HG02852 (cell line): ENCODE results near the gene C11orf91.
"Not testable (repeated sequence)": the region's sequence is repeated elsewhere in the genome, so short reads cannot be mapped to it uniquely, and the experiment has no call there.

ENCODE experiments used
- ATAC-seq: cut with Tn5 transposase; IDR thresholded peaks from one replicate; pipeline ENCODE4 v1.9.1; 2021; ENCODE audit warnings: mild to moderate bottlenecking, moderate library complexity; ENCODE audit not compliant: unreplicated experiment

The C11orf91 gene

DNA sequence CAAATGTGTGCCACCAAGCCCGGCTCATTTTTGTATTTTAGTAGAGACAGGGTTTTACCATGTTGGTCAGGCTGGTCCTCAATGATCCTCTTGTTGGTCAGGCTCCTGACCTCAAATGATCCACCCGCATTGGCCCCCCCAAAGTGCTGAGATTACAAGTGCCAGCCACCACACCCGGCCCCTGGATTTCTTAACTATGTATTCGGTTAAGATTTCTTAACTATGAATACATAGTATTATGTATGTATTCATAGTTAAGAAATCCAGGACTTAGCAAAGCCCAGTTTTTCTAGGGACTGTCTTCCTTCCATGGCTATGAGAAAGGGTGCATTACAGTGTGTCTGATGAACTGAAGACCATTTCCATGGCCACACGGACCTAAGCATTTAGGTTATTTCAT, 1.7 kb downstream of the C11orf91 start:
- no peak for ATAC-seq

DNA sequence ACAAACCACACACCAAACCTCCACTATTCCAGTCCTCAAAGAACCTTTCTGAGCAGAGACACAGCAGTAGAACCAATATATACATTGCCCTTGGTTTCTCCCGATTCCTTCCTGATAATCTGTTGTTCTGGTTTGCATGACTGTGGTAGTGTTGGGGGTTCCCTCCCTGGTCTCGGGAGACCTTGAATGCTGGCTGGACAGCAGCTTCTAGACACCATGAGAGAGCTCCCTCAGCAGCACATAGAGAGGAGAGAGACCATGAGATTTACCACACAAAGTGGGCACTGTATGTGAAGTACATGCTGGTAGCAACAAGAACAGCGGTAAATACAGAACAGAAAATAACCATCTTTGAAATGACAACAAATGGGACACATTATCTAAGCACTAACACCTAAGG, 2.6 kb downstream of the C11orf91 start:
- ATAC-seq: no peak

GRCh38 chr11:33696931-33697638, 3.5 kb downstream of the C11orf91 start:
- ATAC-seq: no peak

GRCh38 chr11:33696411-33696810, 4.2 kb downstream of the C11orf91 start:
- no peak for ATAC-seq

- no peak for ATAC-seq
These were observed 5.5 kb downstream of the C11orf91 start for GRCh38 chr11:33695051-33695566.

GRCh38 chr11:33694346-33695050, 6.1 kb downstream of the C11orf91 start:
- ATAC-seq: no peak

DNA sequence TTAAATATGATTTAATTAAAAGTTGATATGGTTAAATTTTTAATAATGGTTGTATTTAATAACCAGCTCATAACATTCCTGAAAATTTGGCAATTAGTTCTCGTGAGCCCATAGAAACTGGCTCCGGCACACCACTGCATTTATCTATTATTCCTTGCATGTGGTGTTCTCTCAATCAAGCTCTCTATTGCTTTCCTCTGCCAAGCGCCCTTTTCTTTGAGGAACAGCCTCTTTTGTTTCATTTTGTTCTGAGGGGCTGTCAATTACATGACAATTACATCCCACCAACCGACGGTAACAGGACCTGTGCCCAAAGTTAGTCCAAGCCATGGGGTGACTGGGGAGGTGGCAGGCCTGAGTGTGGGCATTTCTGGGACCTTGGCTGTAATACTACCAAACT, 8.1 kb downstream of the C11orf91 start:
- ATAC-seq: no peak

DNA sequence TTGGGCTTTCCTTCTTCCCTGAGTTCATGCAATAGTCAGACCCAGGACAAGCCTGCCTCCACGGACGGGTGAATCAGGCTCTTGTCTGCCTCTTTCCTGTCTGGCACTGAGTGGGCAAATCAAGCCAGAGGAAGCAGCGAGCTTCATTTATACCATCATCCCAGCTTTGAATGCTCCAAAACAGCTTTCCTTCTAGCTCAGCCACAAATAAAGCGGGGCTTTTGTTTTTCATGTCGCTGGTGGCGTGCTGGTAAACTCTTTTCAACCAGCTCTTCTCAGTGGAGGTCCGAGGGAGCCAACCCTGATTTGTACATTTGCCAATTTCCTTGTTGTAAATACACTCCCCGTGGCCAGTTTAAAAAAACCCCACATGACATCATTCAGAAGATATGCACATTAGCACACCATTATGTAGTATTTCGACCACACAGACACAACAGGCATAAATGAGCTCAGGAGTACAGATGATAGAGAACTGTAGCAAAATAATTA, 8.6 kb downstream of the C11orf91 start:
- ATAC-seq: no peak

DNA sequence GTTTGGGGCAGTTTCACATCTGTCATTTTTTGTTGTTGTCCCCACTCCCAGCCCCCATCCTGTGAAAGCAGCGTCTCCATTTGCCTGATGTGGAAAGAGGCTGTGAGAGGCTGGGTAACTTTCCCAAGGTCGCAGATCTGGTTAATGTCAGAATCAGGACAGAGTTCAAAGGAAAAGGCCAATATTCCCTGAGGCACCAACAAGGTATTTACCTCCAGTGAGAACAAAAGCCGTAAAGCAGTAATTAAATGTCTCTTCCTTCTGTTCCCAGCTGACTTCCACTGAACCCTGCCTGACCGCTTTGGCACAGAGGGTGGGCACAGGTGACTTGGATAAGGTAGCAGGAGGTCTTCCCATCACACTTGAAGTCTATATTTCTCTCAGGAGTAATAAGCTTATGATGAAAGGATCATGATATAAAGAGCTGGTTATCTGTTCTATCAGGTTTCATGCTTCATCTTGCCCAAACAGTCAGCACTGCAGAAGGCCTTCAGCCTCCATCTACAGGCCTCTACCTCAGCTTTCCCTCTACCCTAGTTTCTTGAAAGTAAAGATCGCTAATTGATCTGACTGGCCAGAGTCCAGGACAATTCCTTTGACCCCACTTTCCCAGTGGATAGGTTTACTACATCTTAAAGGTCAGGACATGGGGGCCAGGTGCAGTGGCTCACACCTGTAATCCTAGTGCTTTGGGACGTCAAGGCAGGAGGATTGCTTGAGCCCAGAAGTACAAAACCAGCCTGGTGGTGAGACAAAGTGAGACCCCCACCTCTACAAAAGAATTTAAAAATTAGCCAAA, 9.4 kb downstream of the C11orf91 start:
- ATAC-seq: no peak

DNA sequence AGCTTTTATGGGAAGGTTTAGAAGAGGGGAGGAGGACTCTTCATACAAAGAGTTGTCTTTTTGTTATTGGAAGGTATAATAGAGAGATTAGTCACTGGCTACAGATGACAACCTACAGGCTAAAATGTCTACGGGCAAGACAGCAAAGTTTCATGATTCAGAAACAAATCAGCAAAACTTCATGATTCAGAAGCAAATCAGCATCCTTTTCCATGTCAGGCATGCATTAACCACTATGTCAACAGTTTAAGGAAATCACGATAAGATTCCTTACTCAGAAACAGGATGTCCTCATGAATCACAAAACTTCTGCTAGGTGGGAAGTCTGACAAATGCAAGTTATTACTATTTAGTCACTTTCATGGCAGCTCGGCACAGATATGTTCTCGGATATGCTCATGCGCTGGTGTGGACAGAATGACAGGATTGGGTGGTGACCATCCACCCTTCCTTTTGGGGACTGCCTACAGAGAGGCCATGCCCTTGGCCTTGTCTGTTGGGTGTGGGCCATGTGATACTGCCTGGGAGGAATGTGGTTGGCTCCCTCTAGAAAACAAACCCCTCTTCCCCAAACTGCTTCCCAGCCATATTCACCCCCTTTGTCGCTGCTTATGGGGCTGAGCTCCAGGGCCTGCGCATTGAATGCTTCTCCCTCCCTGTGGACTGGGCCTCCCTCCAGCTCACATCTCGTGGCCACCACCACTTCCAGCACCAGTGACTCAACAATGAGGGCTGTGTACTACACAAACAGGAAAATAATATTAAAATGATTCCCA, 10.1 kb downstream of the C11orf91 start:
- no peak for ATAC-seq

- ATAC-seq: no peak
These were observed 11.1 kb downstream of the C11orf91 start for GRCh38 chr11:33689501-33689900.

GRCh38 chr11:33689085-33689484, 11.5 kb downstream of the C11orf91 start:
- no peak for ATAC-seq

DNA sequence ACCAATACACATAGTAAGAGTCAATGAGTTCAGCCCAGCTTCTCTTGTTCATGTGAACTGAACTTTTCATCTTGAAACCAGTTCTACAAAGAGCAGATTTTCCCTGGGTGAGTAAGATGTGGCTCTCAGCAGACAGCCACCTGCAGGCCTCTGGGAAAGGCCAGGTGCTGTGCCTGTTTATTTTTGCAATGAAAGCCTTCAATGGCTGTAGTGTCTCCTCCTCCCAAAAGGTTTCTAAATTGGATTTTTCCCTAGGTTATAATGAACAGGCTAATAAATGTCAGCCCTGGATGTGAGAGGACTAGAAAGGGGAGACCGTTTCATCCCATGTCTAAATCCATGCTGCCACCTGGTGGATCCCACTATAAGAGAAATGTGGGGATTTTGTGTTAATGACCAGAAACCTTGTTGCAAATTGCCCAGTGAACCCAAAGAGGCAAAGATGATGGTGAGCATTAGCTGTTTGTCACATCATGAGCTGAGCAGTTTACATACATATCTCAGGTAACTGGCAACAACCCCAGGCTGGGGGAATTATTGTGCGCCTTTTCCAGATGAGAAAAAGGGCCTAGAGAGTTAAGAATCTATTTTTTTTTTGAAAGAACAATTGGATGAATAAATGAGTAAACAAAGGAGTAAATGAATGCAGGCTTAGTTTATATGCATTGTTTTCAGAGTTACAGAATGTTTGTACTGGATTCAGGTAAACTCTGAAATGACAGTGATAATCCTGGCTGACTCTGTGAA, 12.7 kb downstream of the C11orf91 start:
- peak; percentile 81 for ATAC-seq

- no peak for ATAC-seq
These were observed 15.5 kb downstream of the C11orf91 start for GRCh38 chr11:33685082-33685481.

DNA sequence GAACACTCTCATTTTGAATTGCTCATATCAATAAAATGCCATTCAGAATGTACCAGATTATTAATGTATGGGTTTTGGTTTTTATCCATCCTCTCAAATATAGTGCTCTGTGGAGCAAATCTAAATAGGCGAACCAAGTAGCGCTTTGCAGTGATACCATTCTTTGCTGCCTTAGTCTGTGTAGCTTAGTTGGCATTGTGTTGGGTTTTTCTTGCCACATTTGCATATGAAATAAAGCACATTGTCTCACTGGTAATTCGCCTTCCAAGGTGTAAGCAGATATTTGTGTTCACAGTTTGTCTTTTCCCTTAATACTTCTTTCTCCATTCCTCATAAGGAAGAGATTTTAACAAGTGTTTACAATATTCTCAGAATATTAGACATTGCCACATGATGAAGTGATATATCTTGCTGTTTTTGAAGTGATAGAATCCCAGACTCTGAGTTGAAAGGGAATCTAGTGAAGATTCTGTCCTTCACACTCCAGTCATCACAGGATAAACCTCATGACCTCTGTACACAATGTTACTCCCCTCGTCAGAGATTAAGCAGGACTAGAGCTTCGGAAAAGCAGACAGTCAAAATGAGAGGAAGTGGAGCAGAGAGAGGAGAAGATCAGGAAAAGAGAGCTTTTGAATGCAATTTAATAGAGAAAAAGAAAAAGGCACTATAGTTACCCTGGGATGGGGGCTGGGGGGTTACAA, 16.5 kb downstream of the C11orf91 start:
- no peak for ATAC-seq

DNA sequence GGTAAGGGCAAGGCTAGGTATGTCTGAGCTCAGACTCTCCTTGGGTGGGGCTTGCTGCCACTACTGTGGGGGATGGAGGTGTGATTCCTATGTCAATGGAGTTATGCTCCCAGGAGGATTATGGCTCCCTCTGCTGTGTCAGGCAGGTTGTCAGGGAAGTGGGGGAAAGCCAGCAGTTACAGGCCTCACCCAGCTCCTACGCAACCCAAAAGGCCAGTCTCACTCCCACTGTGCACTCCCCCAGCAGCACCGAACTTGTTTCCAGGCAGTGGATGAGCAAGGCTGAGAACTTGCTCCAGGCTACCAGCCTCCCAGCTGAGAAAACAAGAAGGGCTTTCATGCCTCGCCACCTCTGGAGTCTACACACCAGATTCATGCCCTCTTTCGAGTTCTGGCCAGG, 18.2 kb downstream of the C11orf91 start:
- no peak for ATAC-seq

- no peak for ATAC-seq
These were observed 18.6 kb downstream of the C11orf91 start for GRCh38 chr11:33682019-33682418.

- not testable (repeated sequence) for ATAC-seq
These were observed 22.0 kb downstream of the C11orf91 start for GRCh38 chr11:33678616-33679015.
